HK-2 (cell line): Measurements from ENCODE around the gene PLB1.

Source experiments
- DNase-seq: peaks from one replicate; pipeline ENCODE4 v3.0.0-alpha.2; 2018; ENCODE audit not compliant: unreplicated experiment

The PLB1 gene

DNA sequence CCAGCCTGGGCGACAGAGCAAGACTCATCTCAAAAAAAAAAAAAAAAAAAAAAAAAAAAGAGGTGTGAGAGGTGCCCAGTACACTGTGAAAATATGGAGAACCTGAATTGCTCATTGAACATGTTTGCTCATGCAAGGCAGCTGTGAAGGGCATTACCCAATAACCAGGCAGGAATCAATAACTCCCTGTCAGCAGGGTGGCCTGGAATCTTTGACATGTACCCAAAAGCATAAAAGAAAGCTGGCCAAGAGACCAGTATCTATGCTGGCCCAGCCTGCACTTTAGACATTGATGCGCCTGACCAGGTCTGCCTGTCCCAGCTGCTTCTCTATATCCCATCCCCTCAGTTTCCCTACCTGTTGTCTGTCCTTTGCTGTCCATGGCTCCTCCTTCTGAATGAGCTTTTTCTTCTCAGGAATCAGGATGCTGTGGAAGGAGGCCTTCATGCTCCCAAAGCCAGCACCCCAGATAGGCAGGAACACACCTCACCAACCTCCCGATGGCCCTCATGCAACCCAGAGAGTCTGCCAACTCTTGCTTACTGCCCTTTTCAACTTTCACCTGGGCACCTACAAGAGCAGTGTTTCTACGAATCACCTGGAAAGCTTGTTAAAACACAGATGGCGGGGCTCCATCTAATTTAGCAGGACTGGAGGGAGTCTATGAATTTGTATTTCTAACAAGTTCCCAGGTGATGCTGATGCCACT lies 172.4 kb downstream of the PLB1 start:
- DNase-seq: no peak

DNA sequence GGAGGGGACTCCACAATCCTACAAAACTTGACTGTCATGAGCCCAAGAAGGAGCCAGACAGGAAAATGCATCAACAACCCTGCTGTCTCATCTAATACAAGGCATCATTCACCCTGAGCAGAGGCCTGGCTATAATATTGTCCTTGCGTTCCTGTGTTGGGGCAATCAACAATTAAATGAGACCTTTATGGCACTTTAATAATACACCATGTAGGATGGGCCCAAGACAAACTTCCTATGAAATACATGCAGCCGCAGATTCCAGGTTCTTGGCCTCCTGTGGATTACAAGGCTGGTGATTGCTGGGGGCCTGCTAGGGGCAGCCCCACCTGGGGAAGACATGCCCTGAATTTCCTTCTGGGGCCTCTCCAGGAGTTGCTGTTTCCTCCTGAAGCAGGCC lies 173.0 kb downstream of the PLB1 start:
- no peak for DNase-seq

DNA sequence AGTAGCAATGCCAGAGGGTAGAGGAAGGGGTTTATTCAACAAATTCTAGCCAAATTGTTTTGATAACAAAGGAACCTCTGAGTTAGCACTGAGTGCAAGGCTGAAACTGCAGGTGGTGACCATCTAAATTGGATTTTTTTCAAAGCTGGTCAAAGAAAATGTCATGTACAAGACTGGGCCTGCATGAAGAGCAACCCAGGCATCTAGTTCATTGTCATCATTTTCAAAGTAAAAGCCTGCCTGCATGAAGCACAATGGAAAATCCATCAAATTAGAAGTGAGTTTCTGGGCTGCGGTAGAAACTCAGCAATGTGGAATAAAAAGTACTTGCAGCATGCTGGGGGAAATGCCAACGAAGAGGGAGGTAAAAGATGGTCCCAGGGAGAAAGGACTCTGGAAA lies 175.0 kb downstream of the PLB1 start:
- no peak for DNase-seq

DNA sequence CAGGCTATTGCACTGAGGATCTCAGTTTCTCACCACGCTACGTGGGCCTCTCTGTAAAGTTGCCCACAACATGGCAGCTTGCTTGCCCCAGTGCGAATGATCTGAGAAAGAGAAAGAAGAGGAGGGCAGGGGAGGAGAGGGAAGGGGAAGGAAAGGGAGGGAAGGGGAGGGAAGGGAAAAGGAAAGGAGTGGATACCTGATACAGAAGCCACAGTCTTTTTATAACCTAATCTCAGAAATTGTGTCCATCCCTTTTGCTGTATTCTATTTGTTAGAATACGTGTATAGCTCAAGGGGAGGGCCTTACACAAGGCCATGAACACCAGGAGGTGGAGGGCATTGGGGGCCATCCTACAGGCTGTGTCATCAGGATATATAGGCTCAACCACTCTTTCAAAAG lies 177.5 kb downstream of the PLB1 start:
- DNase-seq: no peak

DNA sequence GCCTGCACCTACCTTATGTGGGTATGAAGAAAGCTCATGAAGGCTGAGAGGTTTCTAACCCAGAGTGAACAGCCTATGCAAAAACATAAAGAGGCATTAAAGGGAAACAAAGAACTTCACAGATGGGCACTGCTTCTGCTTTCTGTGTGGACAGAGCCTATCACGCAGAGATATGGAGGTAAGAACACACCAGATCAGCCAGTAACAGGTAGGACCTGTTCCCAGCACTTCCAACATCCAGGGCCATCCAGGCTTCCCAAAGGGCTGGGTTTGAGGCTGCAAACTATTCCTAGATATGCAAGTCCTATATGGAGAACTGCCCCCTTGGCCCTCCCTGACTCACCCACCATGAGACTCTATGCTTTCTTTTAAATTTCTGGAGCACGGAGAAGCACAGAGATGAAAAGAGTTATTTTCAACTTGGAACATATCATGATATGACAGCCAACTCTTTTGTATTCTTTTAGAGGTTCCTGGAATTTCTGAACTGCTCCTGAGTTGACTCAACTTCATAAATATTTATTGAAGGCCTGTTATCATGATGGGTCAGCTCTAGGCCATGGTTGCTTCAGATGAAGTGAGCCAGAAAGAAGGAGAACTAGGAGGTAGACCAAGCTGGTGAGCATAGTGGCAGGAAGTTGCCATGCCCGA lies 178.3 kb downstream of the PLB1 start:
- DNase-seq: no peak

DNA sequence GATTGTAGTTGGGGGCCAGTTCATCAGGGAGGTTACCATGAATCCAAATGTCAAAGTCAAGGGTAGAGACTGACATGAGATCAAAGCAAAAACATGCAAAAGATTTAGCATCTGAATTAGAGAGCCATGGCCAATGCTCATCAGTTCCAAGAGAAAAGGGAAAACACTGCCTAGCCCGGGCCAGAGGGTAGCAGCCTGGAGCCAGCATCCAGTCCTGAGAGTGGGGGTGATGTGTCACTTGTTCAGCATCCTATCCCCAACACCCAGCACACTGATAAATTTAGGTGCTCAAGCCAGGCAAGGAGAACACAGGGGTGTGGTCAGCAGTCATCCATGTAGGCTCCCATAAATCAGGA lies 178.8 kb downstream of the PLB1 start:
- no peak for DNase-seq

DNA sequence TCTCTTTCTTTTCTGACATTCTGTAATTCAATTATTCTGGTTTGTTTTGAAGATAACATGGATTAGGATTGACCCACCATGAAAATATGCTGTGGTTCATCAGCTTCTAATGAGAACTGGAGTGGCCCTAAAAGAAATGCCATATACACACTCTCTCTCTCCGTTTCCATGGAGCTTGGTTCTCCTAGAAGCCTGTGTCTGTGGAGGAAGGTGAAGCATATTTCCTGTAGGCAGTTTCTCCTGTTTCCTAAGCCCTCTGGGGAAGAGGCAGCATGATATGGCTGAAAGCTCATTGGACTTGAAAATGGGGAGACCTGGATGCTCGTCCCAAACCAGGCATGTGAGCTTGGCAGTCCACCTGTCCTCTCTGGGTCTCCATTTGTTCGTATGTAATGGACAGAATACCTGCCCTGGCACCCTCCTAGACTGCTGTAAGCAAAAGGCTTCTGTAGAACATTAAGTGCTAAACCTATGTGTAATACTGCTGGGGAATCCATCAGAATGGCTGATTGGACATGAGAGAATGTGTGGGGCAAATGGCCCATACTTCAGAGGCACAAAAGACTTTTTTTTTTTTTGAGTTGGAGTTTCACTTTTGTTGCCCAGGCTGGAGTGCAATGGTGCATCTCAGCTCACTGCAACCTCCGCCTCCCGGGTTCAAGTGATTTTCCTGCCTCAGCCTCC lies 180.4 kb downstream of the PLB1 start:
- no peak for DNase-seq

DNA sequence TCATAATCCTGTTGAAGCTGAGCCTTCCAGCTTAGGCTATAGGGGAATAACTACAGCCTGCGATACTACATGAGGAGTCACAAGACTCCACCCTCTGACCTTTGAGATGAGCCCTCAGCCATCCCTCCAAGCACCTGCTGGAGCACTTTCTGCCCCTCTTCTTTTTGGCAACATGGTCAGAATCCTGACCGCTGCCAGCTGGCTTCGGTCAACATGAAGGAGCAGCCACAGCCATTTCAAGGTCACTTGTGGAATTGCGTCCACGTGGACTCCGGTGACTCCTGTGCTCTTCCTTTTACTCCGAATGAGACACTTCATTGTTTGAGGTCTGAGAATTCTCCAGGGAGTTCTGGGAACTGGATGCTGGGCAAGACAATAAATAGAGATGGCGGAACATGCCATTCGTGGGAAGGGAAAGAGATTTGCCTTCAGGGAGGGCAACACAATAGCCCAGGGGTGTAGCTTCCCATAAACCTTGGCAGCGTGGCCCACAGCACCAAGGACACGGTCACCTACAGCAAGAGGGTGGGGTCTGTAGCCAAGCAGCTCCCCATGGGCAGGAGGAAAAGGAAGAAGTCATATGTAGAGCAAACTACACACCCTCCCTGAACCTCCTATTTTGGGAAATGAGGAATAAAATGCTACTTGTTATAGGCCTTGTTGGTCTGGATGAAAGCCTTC lies 182.5 kb downstream of the PLB1 start:
- no peak for DNase-seq

DNA sequence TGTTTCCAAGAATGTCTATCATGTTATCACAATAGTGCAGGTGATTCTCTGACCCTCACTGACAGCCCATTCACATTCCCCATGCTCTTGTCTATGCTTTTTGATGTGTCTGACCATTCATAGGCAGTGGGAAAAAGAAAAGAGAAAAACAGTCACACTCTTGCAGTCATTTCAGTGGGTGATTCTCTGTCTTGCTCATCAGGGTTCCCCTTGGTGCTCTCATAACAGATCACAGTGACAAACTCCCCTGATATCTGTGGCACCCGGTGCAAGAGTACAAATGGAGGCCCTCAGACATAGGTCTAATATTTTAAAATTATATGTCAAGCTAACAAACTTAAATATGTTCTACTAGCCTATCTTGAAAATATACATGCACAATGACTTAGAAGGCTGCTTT lies 183.1 kb downstream of the PLB1 start:
- no peak for DNase-seq

DNA sequence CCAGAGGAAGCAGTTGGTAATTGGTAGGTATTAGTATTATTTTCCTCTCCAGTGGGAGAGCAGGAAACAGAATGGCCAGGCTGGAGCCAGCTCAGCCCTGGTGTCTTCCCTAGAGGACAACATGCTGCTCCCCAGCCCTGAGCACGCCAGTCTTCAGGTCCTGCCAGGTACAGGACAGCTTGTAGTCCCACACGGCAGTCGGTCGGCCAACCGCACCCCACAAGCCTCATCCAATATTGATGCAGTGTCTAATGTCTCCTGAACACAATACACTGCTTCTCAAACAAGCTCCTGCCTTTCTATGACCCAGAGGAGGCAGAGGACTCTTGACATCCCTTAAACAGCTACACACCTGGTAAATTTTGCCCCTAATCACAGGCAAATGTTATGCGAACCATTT lies 184.8 kb downstream of the PLB1 start:
- no peak for DNase-seq

DNA sequence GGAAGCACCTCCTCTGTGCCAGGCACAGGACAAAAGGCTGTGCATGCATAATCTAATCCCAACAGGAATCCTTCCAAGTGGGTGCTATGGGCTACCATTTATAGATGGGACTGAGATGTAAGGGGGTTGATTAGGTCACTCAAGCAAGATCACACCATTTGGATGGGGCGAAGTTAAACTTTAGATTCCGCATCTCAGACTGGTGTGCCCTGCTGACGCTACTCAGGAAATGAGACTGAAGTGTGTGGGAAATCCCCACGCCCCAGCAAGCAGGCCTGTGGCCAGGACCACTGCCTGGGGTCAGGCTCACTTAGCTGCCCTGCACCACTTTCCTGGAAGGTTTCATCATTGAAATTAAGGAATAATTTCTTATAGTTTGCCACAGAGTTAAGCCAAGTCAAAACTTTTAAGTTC lies 185.3 kb downstream of the PLB1 start:
- DNase-seq: peak; percentile 84

DNA sequence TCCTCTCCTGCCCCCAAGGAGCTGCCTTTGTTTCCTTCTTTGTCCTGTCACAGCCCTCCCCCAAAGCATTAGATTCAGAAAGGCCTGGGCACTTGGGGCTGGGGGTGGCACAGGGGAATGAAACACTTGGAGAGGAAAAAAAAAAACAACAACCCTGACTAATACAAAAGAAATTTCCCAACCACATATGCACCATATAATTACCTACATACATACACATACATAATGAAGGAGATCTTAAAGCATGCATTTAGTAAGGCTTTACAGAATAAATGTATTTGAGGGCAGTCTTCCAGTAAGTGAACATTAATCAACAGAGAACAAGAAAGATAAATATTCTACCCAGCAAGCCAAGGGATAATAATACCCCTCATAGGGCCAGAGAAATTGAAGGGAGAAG lies 185.7 kb downstream of the PLB1 start:
- DNase-seq: no peak

DNA sequence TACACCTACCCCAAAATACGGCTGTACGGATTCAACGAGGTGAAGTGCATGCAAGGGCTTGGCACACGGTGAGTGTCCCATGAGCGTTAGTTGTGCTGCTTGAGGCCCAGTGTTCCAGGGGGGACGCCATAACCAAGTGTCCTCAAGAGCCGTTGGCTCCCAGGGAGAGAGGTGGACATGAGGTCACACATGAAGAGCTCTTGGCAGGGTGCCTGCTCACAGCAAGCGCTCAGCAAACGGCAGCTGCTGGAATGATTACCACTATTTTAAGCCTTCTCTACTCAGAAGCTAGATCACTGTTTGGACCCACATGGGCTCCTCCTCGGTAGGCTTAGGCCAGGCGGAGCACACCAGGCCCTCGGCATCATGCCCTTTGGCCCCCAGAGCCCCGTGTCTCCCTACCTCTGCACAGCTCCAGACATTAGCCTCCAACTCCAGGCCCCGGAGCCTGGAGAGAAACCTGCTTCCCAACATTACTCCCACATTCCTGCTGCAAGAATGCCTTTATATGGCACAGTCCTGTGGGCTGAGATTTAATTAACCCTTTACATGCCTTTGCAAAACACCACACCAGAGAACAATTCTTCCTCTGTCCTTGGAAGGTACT lies 187.3 kb downstream of the PLB1 start:
- peak; percentile 80 for DNase-seq

DNA sequence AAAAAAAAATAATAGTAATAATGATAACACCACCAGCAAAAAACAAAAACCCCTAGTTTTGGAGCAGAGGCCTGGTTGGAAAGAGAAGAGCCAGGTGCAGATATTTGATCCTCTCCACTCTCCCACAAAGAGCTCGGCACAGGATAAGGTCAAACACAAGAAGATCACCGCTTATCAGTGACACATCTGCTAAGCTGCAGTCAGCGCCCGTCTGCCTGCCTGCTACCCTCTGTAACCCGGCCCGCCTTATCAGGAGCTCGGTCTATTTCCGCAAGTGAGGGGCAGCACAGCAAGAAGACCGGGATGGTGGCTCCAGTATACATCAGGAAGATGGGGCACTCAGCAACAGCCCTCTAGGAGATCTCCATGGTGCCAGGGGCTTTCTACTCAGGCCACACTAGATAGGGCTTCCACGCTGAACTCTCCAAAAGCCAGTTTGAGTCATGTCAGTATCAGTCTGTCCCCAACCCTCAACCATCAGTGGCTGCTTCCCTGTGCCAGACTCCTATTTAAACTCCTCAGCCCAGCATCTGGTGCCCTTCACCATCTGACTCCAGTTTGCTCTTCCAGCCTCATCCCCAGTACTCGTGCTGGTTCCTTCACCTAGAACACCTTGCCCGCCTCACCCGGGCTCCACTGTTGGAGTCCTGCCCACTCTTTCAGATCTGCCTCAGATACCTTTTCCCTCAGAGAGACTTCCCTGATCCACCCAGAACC lies 188.4 kb downstream of the PLB1 start:
- DNase-seq: no peak

DNA sequence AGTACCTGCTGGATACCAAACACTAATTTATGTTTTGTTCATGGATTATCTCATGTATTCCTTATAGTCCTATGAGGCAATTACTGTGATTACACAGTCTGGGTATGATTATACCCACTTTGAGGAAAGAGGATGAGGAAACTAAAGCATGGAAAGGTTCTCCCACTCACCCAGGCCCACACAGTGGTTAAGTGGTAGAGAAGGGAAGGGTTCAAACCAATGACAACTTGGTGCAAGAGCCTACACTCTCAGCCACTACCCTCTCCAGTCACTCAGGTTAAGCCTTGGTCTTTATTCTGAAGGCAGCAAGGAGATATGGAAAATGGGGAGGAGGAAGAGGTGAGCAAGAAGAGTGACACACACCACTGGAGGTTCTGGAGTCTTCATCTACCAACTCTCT lies 191.3 kb downstream of the PLB1 start:
- DNase-seq: no peak

DNA sequence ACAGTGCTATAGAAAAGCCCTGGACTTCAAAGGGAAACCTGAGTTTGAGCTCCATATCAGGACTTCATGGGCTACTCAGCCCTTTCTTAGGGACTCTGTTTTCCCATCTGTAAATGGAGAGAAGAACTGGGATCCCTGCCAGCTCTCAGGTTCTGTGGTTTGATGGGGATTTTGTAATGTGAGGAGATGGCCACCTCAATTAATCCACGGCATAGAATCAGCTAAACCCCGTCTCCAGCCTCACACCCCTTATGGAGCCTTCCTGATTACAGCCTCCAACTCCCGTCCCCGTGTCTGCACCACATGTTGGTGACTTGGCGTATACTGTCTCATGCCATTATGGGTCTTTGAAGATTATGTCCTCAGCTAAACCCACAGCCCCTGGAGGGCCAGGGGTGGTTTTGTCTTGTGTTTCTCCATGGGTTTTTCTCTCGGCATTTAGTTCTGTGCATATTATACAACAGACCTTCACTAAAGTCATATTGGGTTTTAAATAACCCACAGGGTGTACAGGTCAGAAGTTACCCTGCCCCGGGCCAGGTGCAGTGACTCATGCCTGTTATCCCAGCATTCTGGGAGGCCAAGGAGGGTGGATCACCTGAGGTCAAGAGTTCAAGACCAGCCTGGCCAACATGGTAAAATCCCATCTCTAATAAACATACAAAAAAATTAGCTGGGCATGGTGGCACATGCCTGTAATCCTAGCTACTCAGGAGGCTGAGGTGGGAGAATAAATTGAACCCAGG lies 192.0 kb downstream of the PLB1 start:
- DNase-seq: no peak

DNA sequence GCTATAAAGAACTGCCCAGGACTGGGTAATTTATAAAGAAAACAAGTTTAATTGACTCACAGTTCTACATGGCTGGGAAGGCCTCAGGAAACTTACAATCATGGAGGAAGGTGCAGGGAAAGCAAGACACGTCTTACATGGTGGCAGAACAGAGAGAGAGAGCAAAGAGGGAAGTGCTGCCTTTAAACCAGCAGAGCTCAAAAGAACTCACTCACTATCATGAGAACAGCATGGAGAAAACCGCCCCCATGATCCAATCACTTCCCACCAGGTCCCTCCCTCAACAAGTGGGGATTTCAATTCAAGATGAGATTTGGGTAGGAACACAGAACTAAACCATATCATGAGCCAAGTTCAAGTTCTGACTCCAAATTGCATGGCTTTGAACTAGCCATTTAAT lies 193.0 kb downstream of the PLB1 start:
- no peak for DNase-seq

DNA sequence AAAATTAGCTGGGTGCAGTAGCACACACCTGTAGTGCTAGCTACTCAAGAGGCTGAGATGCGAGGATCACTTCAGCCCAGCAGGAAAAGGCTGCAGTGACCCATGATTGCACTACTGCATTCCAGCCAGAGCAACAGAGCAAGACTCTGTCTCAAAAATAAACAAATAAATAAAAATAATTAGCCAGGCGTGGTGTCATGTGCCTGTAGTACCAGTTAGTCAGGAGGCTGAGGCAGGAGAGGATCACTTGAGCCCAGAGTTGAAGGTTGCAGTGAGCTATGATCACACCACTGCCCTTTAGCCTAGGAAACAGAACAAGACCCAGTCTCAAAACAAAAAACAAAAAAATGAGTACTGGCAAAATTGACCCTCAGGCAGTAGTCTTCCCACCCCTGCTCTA lies 193.9 kb downstream of the PLB1 start:
- DNase-seq: no peak

DNA sequence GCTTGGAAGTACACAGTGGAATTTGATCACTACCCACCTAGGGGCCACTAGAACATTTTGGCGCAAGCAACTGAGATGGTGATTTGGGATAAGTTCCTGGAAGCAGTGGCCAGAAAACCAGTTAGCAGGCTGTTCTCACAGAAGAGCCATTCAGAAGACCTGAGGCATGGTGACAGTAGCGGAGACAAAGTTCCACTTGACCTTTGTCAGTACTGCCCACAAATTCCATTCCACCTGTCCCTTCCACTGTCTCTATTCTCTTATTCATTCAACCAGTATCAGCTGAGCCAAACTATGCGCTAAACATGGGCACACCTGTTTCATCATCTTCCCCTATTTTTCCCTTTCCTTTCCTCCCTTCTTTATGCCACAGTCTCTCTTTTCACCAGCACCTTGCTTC lies 196.6 kb downstream of the PLB1 start:
- no peak for DNase-seq

DNA sequence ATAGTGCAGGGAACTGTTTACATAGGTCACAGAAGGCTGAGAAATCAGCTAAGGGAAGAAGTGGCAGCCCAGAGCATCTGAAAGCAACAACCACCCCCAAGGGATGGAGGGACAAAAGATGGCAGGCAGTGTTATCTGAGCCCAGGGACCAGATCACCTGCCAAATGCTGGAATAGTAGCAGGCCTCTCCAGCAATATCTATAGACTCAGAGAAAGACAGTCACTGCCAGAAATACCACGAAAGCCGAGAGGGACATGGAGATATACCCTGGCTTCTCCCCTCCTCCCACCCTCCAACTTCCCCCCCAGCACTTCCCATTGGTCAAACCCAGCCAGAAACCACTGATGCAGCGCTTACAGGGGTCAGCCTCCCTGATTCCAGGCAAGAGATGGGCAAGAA lies 197.4 kb downstream of the PLB1 start:
- no peak for DNase-seq
